AG09309 (cell line): Measurements from ENCODE around the gene SHROOM3.

Experiments
- DNase-seq: peaks from one replicate; pipeline ENCODE4 v3.0.0-alpha.2; 2010; ENCODE audit warnings: low read depth
- H3K4me3 ChIP-seq: 2 replicates; pipeline ENCODE4 v1.5.1; 2011; ENCODE audit warnings: mild to moderate bottlenecking, low read depth, low read length, moderate library complexity; ENCODE audit not compliant: control insufficient read depth
- CTCF ChIP-seq: IDR thresholded peaks from 2 replicates; pipeline ENCODE4 v1.5.1; 2011; ENCODE audit warnings: mild to moderate bottlenecking, low read depth, low read length, inconsistent platforms; ENCODE audit not compliant: insufficient read depth, control insufficient read depth; ENCODE audit errors: missing control alignments

The SHROOM3 gene

GRCh38 chr4:76582817-76583087 is 147.7 kb downstream of the SHROOM3 start:
- no peak for DNase-seq
- no peak overlapping the region for H3K4me3 ChIP-seq
- no peak for TF ChIP-seq CTCF

- no peak overlapping the region for H3K4me3 ChIP-seq
- DNase-seq, result no peak
- TF ChIP-seq CTCF, result no peak
Measured at GRCh38 chr4:76584241-76585152, 149.5 kb downstream of the SHROOM3 start.

GRCh38 chr4:76585272-76585671 is 150.2 kb downstream of the SHROOM3 start:
- TF ChIP-seq CTCF, result no peak
- no peak for DNase-seq
- H3K4me3 ChIP-seq, result no peak overlapping the region

GRCh38 chr4:76585897-76586360 is 150.9 kb downstream of the SHROOM3 start:
- no peak for DNase-seq
- no peak overlapping the region for H3K4me3 ChIP-seq
- no peak for TF ChIP-seq CTCF

GRCh38 chr4:76588274-76588673 is 153.2 kb downstream of the SHROOM3 start:
- DNase-seq, result no peak
- TF ChIP-seq CTCF, result no peak
- no peak overlapping the region for H3K4me3 ChIP-seq

- no peak overlapping the region for H3K4me3 ChIP-seq
- DNase-seq, result peak; percentile 72
- TF ChIP-seq CTCF, result no peak
Measured at GRCh38 chr4:76589402-76589801, 154.4 kb downstream of the SHROOM3 start.
